GM18517 (cell line): Measurements from ENCODE around the gene ADAMTSL5.
"Not testable (repeated sequence)": the region's sequence is repeated elsewhere in the genome, so short reads cannot be mapped to it uniquely, and the experiment has no call there.

Experiments
- ATAC-seq: cut with Tn5 transposase; IDR thresholded peaks from one replicate; pipeline ENCODE4 v1.9.1; 2021; ENCODE audit warnings: mild to moderate bottlenecking, moderate library complexity; ENCODE audit not compliant: unreplicated experiment

ADAMTSL5 gene

GRCh38 chr19:1531587-1531986, 18.8 kb upstream of the ADAMTSL5 start:
- ATAC-seq, result no peak

- not testable (repeated sequence) for ATAC-seq
These were observed 18.0 kb upstream of the ADAMTSL5 start for GRCh38 chr19:1530856-1531255.

GRCh38 chr19:1529430-1529816, 16.6 kb upstream of the ADAMTSL5 start:
- ATAC-seq, result no peak

GRCh38 chr19:1528596-1529429, 16.0 kb upstream of the ADAMTSL5 start:
- no peak for ATAC-seq

GRCh38 chr19:1527650-1528309, 15.0 kb upstream of the ADAMTSL5 start:
- no peak for ATAC-seq

- no peak for ATAC-seq
These were observed 14.3 kb upstream of the ADAMTSL5 start for GRCh38 chr19:1526979-1527649.

- no peak for ATAC-seq
These were observed 13.4 kb upstream of the ADAMTSL5 start for GRCh38 chr19:1526066-1526778.

- ATAC-seq, result no peak
These were observed 12.5 kb upstream of the ADAMTSL5 start for GRCh38 chr19:1525343-1525742.

- ATAC-seq, result no peak
These were observed 12.1 kb upstream of the ADAMTSL5 start for GRCh38 chr19:1524972-1525325.

GRCh38 chr19:1524287-1524971, 11.6 kb upstream of the ADAMTSL5 start:
- ATAC-seq, result no peak

GRCh38 chr19:1523412-1524286, 10.8 kb upstream of the ADAMTSL5 start, which contains the start of gene PLK5:
Gene PLK5, plus strand, starts transcription at chr19:1524077. Its CDS starts 2,920 bp downstream, at chr19:1526997.
- ATAC-seq, result no peak

GRCh38 chr19:1522838-1523237, 10.0 kb upstream of the ADAMTSL5 start:
- ATAC-seq, result no peak

- ATAC-seq, result no peak
These were observed 9.2 kb upstream of the ADAMTSL5 start for GRCh38 chr19:1522061-1522460.

- no peak for ATAC-seq
These were observed 8.8 kb upstream of the ADAMTSL5 start for GRCh38 chr19:1521636-1522035.

- ATAC-seq, result no peak
These were observed 7.5 kb upstream of the ADAMTSL5 start for GRCh38 chr19:1520203-1520780.

GRCh38 chr19:1519802-1520201, 7.0 kb upstream of the ADAMTSL5 start:
- ATAC-seq, result not testable (repeated sequence)

- ATAC-seq, result no peak
These were observed 5.7 kb upstream of the ADAMTSL5 start for GRCh38 chr19:1518471-1518870.

GRCh38 chr19:1516395-1516753, 3.6 kb upstream of the ADAMTSL5 start:
- no peak for ATAC-seq

GRCh38 chr19:1514986-1515721, 2.3 kb upstream of the ADAMTSL5 start:
- no peak for ATAC-seq
